H7 (cell line): ENCODE data around the gene CDY2B. TPM values are rescaled to one million over a fixed set of nuclear protein-coding genes. Genes with fewer than 3 reads are reported as not detected.
"Not testable (repeated sequence)": the region's sequence is repeated elsewhere in the genome, so short reads cannot be mapped to it uniquely, and the experiment has no call there.

Experiments
- DNase-seq: peaks from one replicate; pipeline ENCODE4 v3.0.0; 2012
- H3K27me3 ChIP-seq: 2 replicates; pipeline ENCODE4 v1.6.0; 2011; ENCODE audit warnings: mild to moderate bottlenecking, low read length; ENCODE audit not compliant: control insufficient read depth, insufficient read depth
- H3K36me3 ChIP-seq: replicated peaks from 2 replicates; pipeline ENCODE4 v1.5.1; 2011; ENCODE audit warnings: low read length; ENCODE audit not compliant: control insufficient read depth, insufficient read depth
- H3K4me3 ChIP-seq: 2 replicates; pipeline ENCODE4 v1.5.1; 2011; ENCODE audit warnings: low read depth, mild to moderate bottlenecking, control low read depth, low read length, moderate library complexity; ENCODE audit not compliant: insufficient read depth
- total RNA-seq: library from RNA; depleted of rRNA; stranded (reverse); fragments of >200 nt; shearing (Covaris generic); gene quantifications from 2 replicates; pipeline ENCODE4 v1.2.3, GENCODE V29; 2014; rRNA removed

The CDY2B gene
- not detected in 2 replicates for total RNA-seq

- H3K36me3 ChIP-seq, H3K27me3 ChIP-seq, DNase-seq: not testable (repeated sequence)
Observed at GRCh38 chrY:17880120-17880519, at the start of gene CDY2B. Gene CDY2B, minus strand, starts transcription at chrY:17880220. Its CDS starts 328 bp downstream, at chrY:17879892.

GRCh38 chrY:17908009-17908408 is 28.0 kb upstream of the CDY2B start:
- H3K4me3 ChIP-seq, H3K36me3 ChIP-seq, H3K27me3 ChIP-seq, DNase-seq: not testable (repeated sequence)

More at GRCh38 chrY:17880120-17880519, at the start of gene CDY2B:
- H3K4me3 ChIP-seq: not testable (repeated sequence)

GRCh38 chrY:17907351-17907750 is 27.3 kb upstream of the CDY2B start:
- not testable (repeated sequence) for H3K27me3 ChIP-seq, DNase-seq, H3K36me3 ChIP-seq, H3K4me3 ChIP-seq

GRCh38 chrY:17881697-17882096 is 1.7 kb upstream of the CDY2B start:
- H3K4me3 ChIP-seq, DNase-seq, H3K36me3 ChIP-seq, H3K27me3 ChIP-seq: not testable (repeated sequence)

GRCh38 chrY:17876767-17877166 is 3.3 kb downstream of the CDY2B start:
- not testable (repeated sequence) for DNase-seq, H3K27me3 ChIP-seq, H3K4me3 ChIP-seq, H3K36me3 ChIP-seq

- H3K4me3 ChIP-seq, H3K36me3 ChIP-seq, DNase-seq, H3K27me3 ChIP-seq: not testable (repeated sequence)
Observed at GRCh38 chrY:17875401-17875800, 4.6 kb downstream of the CDY2B start.

GRCh38 chrY:17871194-17871903 is 8.7 kb downstream of the CDY2B start:
- DNase-seq, H3K27me3 ChIP-seq, H3K36me3 ChIP-seq, H3K4me3 ChIP-seq: not testable (repeated sequence)

GRCh38 chrY:17870737-17871136 is 9.3 kb downstream of the CDY2B start:
- H3K36me3 ChIP-seq, H3K4me3 ChIP-seq, H3K27me3 ChIP-seq, DNase-seq: not testable (repeated sequence)

- H3K27me3 ChIP-seq, H3K4me3 ChIP-seq, DNase-seq, H3K36me3 ChIP-seq: not testable (repeated sequence)
Observed at GRCh38 chrY:17867850-17868249, 12.2 kb downstream of the CDY2B start.

GRCh38 chrY:17860634-17861033 is 19.4 kb downstream of the CDY2B start:
- not testable (repeated sequence) for DNase-seq, H3K27me3 ChIP-seq, H3K36me3 ChIP-seq, H3K4me3 ChIP-seq

GRCh38 chrY:17856963-17857848 is 22.8 kb downstream of the CDY2B start:
- not testable (repeated sequence) for H3K27me3 ChIP-seq, H3K4me3 ChIP-seq, H3K36me3 ChIP-seq, DNase-seq

GRCh38 chrY:17856508-17856907 is 23.5 kb downstream of the CDY2B start:
- not testable (repeated sequence) for H3K27me3 ChIP-seq, H3K4me3 ChIP-seq, DNase-seq, H3K36me3 ChIP-seq

GRCh38 chrY:17849131-17849530 is 30.9 kb downstream of the CDY2B start:
- DNase-seq, H3K27me3 ChIP-seq, H3K4me3 ChIP-seq, H3K36me3 ChIP-seq: not testable (repeated sequence)

- not testable (repeated sequence) for H3K4me3 ChIP-seq, H3K36me3 ChIP-seq, DNase-seq, H3K27me3 ChIP-seq
Observed at GRCh38 chrY:17832149-17832548, 47.9 kb downstream of the CDY2B start.
